SK-N-SH (cell line): Measurements from ENCODE around the gene ORMDL2. TPM values are rescaled to one million over a fixed set of nuclear protein-coding genes. Genes with fewer than 3 reads are reported as not detected.

ENCODE experiments used
- CTCF ChIA-PET: fragments of 300-600, 350-600 bp; formaldehyde crosslinking; extraction: SDS; loops from one replicate; lab custom pipeline; 2021; lab: Yijun Ruan, JAX
- POLR2A ChIA-PET: fragments of 350-600 bp; sonication (Branson Sonifier 250); formaldehyde crosslinking; extraction: SDS; loops from one replicate; lab custom pipeline; 2020; ENCODE audit warnings: antibody characterized with exemption, inconsistent platforms; lab: Yijun Ruan, JAX
- DNase-seq: peaks from one replicate; pipeline ENCODE4 v3.0.0; 2012
- H2AFZ ChIP-seq: fragments of 200-600 bp; sonication (generic); 2 replicates; pipeline ENCODE4 v1.8.1; 2016; ENCODE audit warnings: antibody characterized with exemption, mild to moderate bottlenecking, low read depth
- H3F3A ChIP-seq: fragments of 200-600 bp; sonication (generic); replicated peaks from 2 replicates; pipeline ENCODE3; 2016; ENCODE audit warnings: antibody characterized with exemption, mild to moderate bottlenecking; ENCODE audit not compliant: insufficient read depth
- H3K27ac ChIP-seq, 2 experiments: fragments of 200-500 bp in 1 of 2; fragments of 200-600 bp in 1 of 2; sonication (Bioruptor generic) in 1 of 2; sonication (generic), shearing (Covaris generic) in 1 of 2; 2 replicates each; pipeline versions ENCODE4 v1.5.1 to v1.6.1; 2014 to 2016; ENCODE audit warnings: low read depth in 2 of 2, inconsistent platforms in 1 of 2, low read length in 1 of 2, mild to moderate bottlenecking in 1 of 2, mixed read lengths in 1 of 2
- H3K27me3 ChIP-seq: fragments of 200-600 bp; sonication (generic), shearing (Covaris generic); 2 replicates; pipeline ENCODE4 v1.6.1; 2016; ENCODE audit warnings: mixed run types; ENCODE audit not compliant: insufficient read depth
- H3K36me3 ChIP-seq, 2 experiments: fragments of 200-500 bp in 1 of 2; fragments of 200-600 bp in 1 of 2; sonication (Bioruptor generic) in 1 of 2; sonication (generic) in 1 of 2; replicated peaks in 1 of 2; 2 replicates each; pipeline versions ENCODE3 to v1.5.1; 2014 to 2016; ENCODE audit warnings: low read length in 1 of 2, mild to moderate bottlenecking in 1 of 2; ENCODE audit not compliant: insufficient read depth in 2 of 2, control insufficient read depth in 1 of 2
- H3K4me1 ChIP-seq, 2 experiments: fragments of 200-500 bp in 1 of 2; fragments of 200-600 bp in 1 of 2; sonication (Bioruptor generic) in 1 of 2; sonication (generic), shearing (Covaris generic) in 1 of 2; 2 replicates each; pipeline versions ENCODE4 v1.5.1 to v1.6.1; 2014 to 2016; ENCODE audit warnings: low read depth in 1 of 2, low read length in 1 of 2, mixed run types in 1 of 2; ENCODE audit not compliant: insufficient read depth in 2 of 2, control insufficient read depth in 1 of 2
- H3K4me2 ChIP-seq: fragments of 200-600 bp; sonication (generic), shearing (Covaris generic); 2 replicates; pipeline ENCODE4 v1.6.1; 2017; ENCODE audit warnings: mixed run types
- H3K4me3 ChIP-seq, 2 experiments: fragments of 200-500 bp in 1 of 2; fragments of 200-600 bp in 1 of 2; sonication (Bioruptor generic) in 1 of 2; sonication (generic), shearing (Covaris generic) in 1 of 2; 2 replicates each; pipeline versions ENCODE4 v1.5.1 to v1.8.1; 2014 to 2016; ENCODE audit warnings: low read depth in 2 of 2, inconsistent platforms in 1 of 2, low read length in 1 of 2, mild to moderate bottlenecking in 1 of 2, mixed read lengths in 1 of 2, moderate library complexity in 1 of 2
- H3K79me2 ChIP-seq: fragments of 200-600 bp; sonication (generic); 2 replicates; pipeline ENCODE4 v1.8.1; 2017; ENCODE audit warnings: mild to moderate bottlenecking; ENCODE audit not compliant: insufficient read depth
- H3K9ac ChIP-seq: fragments of 200-600 bp; sonication (generic); 2 replicates; pipeline ENCODE4 v1.6.1; 2017; ENCODE audit warnings: mixed run types
- H3K9me2 ChIP-seq: fragments of 200-600 bp; sonication (generic); 2 replicates; pipeline ENCODE4 v1.6.1; 2017; ENCODE audit warnings: mixed run types
- H3K9me3 ChIP-seq: fragments of 200-600 bp; sonication (generic); 2 replicates; pipeline ENCODE4 v1.6.1; 2017; ENCODE audit warnings: mixed run types, mild to moderate bottlenecking, moderate library complexity
- H4K20me1 ChIP-seq: fragments of 200-600 bp; sonication (generic); 2 replicates; pipeline ENCODE4 v1.6.1; 2017; ENCODE audit warnings: mild to moderate bottlenecking, mixed run types; ENCODE audit not compliant: insufficient read depth
- EP300 ChIP-seq, 2 experiments: IDR thresholded peaks; 2 replicates each; pipeline versions ENCODE4 v1.4.0 to v1.6.1; 2012; ENCODE audit warnings: borderline replicate concordance in 1 of 2, low read depth in 1 of 2, low read length in 1 of 2
- FOSL2 ChIP-seq: IDR thresholded peaks from 2 replicates; pipeline ENCODE4 v1.4.0; 2012; ENCODE audit warnings: low read depth, mild to moderate bottlenecking, moderate library complexity, borderline replicate concordance
- FOXM1 ChIP-seq: IDR thresholded peaks from 2 replicates; pipeline ENCODE4 v1.4.0; 2012; ENCODE audit warnings: low read depth, mild to moderate bottlenecking
- GABPA ChIP-seq: IDR thresholded peaks from 2 replicates; pipeline ENCODE4 v1.4.0; 2012; ENCODE audit warnings: low read depth, mild to moderate bottlenecking
- JUND ChIP-seq: IDR thresholded peaks from 2 replicates; pipeline ENCODE4 v1.4.0; 2012
- TCF12 ChIP-seq: IDR thresholded peaks from 2 replicates; pipeline ENCODE4 v1.4.0; 2012
- YY1 ChIP-seq: IDR thresholded peaks from 2 replicates; pipeline ENCODE4 v1.4.0; 2012; ENCODE audit warnings: low read depth, mild to moderate bottlenecking
- WGBS: methylation state at CpG from one replicate; pipeline ENCODE4 v1.1.6; 2017; ENCODE audit warnings: low lambda C conversion rate; 5-methylcytosine and 5-hydroxymethylcytosine counted together
- polyA plus RNA-seq, 3 experiments: library from polyadenylated mRNA; depleted of rRNA; stranded (reverse); fragments of >200 nt; gene quantifications; 2 replicates each; pipeline ENCODE4 v1.2.3, GENCODE V29; 2012
- TF ChIP-seq, protein P1 (sequence below): IDR thresholded peaks from 2 replicates; pipeline ENCODE4 v1.4.0; 2012; ENCODE audit warnings: low read depth, borderline replicate concordance
- TF ChIP-seq, protein P2 (sequence below): IDR thresholded peaks from 2 replicates; pipeline ENCODE4 v1.6.1; 2012; ENCODE audit warnings: mild to moderate bottlenecking, low read depth, low read length, moderate library complexity
- TF ChIP-seq, protein P3 (sequence below): fragments of 200-600 bp; sonication (generic); IDR thresholded peaks from 2 replicates; pipeline ENCODE4 v1.6.1; 2017; ENCODE audit warnings: antibody characterized with exemption, mild to moderate bottlenecking, moderate library complexity

The ORMDL2 gene
- polyA plus RNA-seq, 1 of the 3 experiments (the other 2 are of a cell fraction), result 37.3 TPM

DNA sequence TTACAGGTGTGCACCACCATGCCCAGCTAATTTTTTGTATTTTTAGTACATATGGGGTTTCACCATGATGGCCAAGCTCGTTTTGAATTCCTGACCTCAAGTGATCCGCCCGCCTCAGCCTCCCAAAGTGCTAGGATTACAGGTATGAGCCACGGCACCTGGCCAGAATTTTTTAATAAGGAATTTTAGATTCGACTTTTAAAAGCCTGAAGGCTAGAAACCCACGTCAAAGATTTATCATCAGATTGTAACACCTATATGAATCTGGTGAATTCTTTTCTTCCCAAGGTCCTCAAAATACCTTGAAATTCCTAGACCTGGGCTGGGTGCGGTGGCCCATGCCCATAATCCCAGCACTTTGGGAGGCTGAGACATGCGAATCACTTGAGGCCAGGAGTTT lies 43.6 kb downstream of the ORMDL2 start:
- no peaks in the 10 kb centered on the region for H4K20me1 ChIP-seq
- H3K4me2 ChIP-seq, result no peak overlapping the region
- H3K9me2 ChIP-seq, result no peaks in the 10 kb centered on the region
- TF ChIP-seq GABPA (no peak), JUND (no peak), TCF12 (no peak), YY1 (no peak), FOXM1 (no peak)
- TF ChIP-seq, protein P1, sequence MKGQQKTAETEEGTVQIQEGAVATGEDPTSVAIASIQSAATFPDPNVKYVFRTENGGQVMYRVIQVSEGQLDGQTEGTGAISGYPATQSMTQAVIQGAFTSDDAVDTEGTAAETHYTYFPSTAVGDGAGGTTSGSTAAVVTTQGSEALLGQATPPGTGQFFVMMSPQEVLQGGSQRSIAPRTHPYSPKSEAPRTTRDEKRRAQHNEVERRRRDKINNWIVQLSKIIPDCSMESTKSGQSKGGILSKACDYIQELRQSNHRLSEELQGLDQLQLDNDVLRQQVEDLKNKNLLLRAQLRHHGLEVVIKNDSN, result no peak
- TF ChIP-seq, protein P2, sequence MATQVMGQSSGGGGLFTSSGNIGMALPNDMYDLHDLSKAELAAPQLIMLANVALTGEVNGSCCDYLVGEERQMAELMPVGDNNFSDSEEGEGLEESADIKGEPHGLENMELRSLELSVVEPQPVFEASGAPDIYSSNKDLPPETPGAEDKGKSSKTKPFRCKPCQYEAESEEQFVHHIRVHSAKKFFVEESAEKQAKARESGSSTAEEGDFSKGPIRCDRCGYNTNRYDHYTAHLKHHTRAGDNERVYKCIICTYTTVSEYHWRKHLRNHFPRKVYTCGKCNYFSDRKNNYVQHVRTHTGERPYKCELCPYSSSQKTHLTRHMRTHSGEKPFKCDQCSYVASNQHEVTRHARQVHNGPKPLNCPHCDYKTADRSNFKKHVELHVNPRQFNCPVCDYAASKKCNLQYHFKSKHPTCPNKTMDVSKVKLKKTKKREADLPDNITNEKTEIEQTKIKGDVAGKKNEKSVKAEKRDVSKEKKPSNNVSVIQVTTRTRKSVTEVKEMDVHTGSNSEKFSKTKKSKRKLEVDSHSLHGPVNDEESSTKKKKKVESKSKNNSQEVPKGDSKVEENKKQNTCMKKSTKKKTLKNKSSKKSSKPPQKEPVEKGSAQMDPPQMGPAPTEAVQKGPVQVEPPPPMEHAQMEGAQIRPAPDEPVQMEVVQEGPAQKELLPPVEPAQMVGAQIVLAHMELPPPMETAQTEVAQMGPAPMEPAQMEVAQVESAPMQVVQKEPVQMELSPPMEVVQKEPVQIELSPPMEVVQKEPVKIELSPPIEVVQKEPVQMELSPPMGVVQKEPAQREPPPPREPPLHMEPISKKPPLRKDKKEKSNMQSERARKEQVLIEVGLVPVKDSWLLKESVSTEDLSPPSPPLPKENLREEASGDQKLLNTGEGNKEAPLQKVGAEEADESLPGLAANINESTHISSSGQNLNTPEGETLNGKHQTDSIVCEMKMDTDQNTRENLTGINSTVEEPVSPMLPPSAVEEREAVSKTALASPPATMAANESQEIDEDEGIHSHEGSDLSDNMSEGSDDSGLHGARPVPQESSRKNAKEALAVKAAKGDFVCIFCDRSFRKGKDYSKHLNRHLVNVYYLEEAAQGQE, result no peak
- no peak overlapping the region for H3K9ac ChIP-seq
- no peaks in the 10 kb centered on the region for H3K79me2 ChIP-seq
- H3F3A ChIP-seq, result no peaks in the 10 kb centered on the region
- ChIA-PET CTCF (interaction anchor here (0.6 kb wide), 1 partner anchor 65 kb away, joined by 3 read pairs; no protein-coding TSS in a partner anchor), POLR2A (no interaction called here)
- WGBS, result 83% methylated on average over 8 of the region's 8 CpGs
- no peak for DNase-seq
- H3K27ac ChIP-seq, result no peak overlapping the region
- no peak overlapping the region for H2AFZ ChIP-seq
- H3K27me3 ChIP-seq, result no peaks in the 10 kb centered on the region
- H3K36me3 ChIP-seq, result no peaks in the 10 kb centered on the region
- H3K4me3 ChIP-seq, result no peak overlapping the region
- H3K9me3 ChIP-seq, result no peaks in the 10 kb centered on the region
- no peaks in the 10 kb centered on the region for H3K4me1 ChIP-seq

DNA sequence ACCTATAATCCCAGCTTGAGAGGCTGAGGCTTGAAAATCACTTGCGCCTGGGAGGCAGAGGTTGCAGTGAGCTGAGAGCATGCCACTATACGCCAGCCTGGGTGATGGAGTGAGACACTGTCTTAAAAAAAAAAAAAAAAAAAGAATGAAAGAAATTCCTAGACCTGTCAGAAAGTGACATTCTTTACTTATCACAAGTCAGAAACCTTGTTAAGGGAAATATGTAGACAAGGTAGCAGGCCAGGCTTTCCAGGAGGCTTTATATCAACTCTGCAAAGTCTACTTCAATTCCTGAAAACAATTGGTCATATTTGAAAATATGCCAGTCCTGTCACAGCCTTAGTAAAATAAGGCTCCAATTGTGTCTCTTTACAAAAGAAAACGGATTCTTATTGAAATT lies 44.0 kb downstream of the ORMDL2 start:
- TF ChIP-seq FOSL2, result no peak
- TF ChIP-seq EP300 (IDR thresholded peaks at IDR 0.05; ENCODE audit: borderline replicate concordance in 1 of 2, low read depth in 1 of 2, low read length in 1 of 2), result no peak
- TF ChIP-seq, protein P3, sequence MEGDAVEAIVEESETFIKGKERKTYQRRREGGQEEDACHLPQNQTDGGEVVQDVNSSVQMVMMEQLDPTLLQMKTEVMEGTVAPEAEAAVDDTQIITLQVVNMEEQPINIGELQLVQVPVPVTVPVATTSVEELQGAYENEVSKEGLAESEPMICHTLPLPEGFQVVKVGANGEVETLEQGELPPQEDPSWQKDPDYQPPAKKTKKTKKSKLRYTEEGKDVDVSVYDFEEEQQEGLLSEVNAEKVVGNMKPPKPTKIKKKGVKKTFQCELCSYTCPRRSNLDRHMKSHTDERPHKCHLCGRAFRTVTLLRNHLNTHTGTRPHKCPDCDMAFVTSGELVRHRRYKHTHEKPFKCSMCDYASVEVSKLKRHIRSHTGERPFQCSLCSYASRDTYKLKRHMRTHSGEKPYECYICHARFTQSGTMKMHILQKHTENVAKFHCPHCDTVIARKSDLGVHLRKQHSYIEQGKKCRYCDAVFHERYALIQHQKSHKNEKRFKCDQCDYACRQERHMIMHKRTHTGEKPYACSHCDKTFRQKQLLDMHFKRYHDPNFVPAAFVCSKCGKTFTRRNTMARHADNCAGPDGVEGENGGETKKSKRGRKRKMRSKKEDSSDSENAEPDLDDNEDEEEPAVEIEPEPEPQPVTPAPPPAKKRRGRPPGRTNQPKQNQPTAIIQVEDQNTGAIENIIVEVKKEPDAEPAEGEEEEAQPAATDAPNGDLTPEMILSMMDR, result no peak
- Histone ChIP-seq H3K27ac (no peak overlapping the region), H3K79me2 (no peaks in the 10 kb centered on the region), H3K4me3 (no peak overlapping the region), H3F3A (no peaks in the 10 kb centered on the region), H3K36me3 (no peaks in the 10 kb centered on the region), H3K9ac (no peak overlapping the region), H3K9me3 (no peaks in the 10 kb centered on the region), H2AFZ (no peak overlapping the region), H3K9me2 (no peaks in the 10 kb centered on the region), H4K20me1 (no peaks in the 10 kb centered on the region), H3K4me1 (no peaks in the 10 kb centered on the region), H3K27me3 (no peaks in the 10 kb centered on the region), H3K4me2 (no peak overlapping the region)
- 69% methylated on average over 3 of the region's 3 CpGs for WGBS
- CTCF ChIA-PET, result interaction anchor here (0.6 kb wide), 1 partner anchor 65 kb away, joined by 3 read pairs; no protein-coding TSS in a partner anchor
- DNase-seq, result no peak
- POLR2A ChIA-PET, result no interaction called here
